Stimulated activated naive CD4-positive, alpha-beta T cell (primary cell): ENCODE measurements around the gene ZNF835.
"Not testable (repeated sequence)": the region's sequence is repeated elsewhere in the genome, so short reads cannot be mapped to it uniquely, and the experiment has no call there.

Source experiments
- DNase-seq, 6 experiments: peaks; one replicate each; lab custom pipeline; 2025; lab: John Stamatoyannopoulos, UW

ZNF835 gene

GRCh38 chr19:56671613-56671994 is at the start of gene ZNF835:
TSS of gene ZNF835 (minus strand) at chr19:56671757. CDS start at chr19:56665198, 6,559 bp downstream.
- DNase-seq = peak; percentile 17 to 88 (median 64)

GRCh38 chr19:56720281-56720680 is 48.7 kb upstream of the ZNF835 start:
- no peak for DNase-seq

GRCh38 chr19:56718231-56718630 is 46.7 kb upstream of the ZNF835 start:
- no peak for DNase-seq

- DNase-seq = no peak
Measured at GRCh38 chr19:56712611-56713276, 41.2 kb upstream of the ZNF835 start.

- DNase-seq = no peak
Measured at GRCh38 chr19:56710437-56710836, 38.9 kb upstream of the ZNF835 start.

GRCh38 chr19:56707821-56708220 is 36.3 kb upstream of the ZNF835 start:
- DNase-seq = no peak

- no peak for DNase-seq
Measured at GRCh38 chr19:56705939-56706338, 34.4 kb upstream of the ZNF835 start.

- DNase-seq = no peak
Measured at GRCh38 chr19:56701895-56702294, 30.3 kb upstream of the ZNF835 start.

- DNase-seq = no peak
Measured at GRCh38 chr19:56699552-56699951, 28.0 kb upstream of the ZNF835 start.

GRCh38 chr19:56692206-56692895 is 20.8 kb upstream of the ZNF835 start:
- no peak for DNase-seq

GRCh38 chr19:56690670-56691069 is 19.1 kb upstream of the ZNF835 start:
- no peak for DNase-seq

GRCh38 chr19:56689198-56689597 is 17.6 kb upstream of the ZNF835 start:
- no peak for DNase-seq

GRCh38 chr19:56687031-56687430 is 15.5 kb upstream of the ZNF835 start:
- no peak for DNase-seq

- DNase-seq = no peak
Measured at GRCh38 chr19:56683116-56683515, 11.6 kb upstream of the ZNF835 start.

- DNase-seq = no peak
Measured at GRCh38 chr19:56681702-56682101, 10.1 kb upstream of the ZNF835 start.

GRCh38 chr19:56678205-56678604 is 6.6 kb upstream of the ZNF835 start:
- DNase-seq = no peak

- not testable (repeated sequence) for DNase-seq
Measured at GRCh38 chr19:56672610-56673009, 1.1 kb upstream of the ZNF835 start.

GRCh38 chr19:56670961-56671612 is 470 bp downstream of the ZNF835 start:
- no peak for DNase-seq

GRCh38 chr19:56670401-56670960 is 1.1 kb downstream of the ZNF835 start:
- DNase-seq = no peak

GRCh38 chr19:56668676-56669075 is 2.9 kb downstream of the ZNF835 start:
- DNase-seq = no peak

- DNase-seq = no peak
Measured at GRCh38 chr19:56667311-56667870, 4.2 kb downstream of the ZNF835 start.

GRCh38 chr19:56664511-56664910 is 7.0 kb downstream of the ZNF835 start:
- no peak for DNase-seq
